Measurements from ENCODE around the gene UPK3A. TPM values are rescaled to one million over a fixed set of nuclear protein-coding genes. Genes with fewer than 3 reads are reported as not detected.
"Not testable (repeated sequence)": the region's sequence is repeated elsewhere in the genome, so short reads cannot be mapped to it uniquely, and the experiment has no call there.

The UPK3A gene
- total RNA-seq, 1 donor from 2014 or later, result not detected

DNA sequence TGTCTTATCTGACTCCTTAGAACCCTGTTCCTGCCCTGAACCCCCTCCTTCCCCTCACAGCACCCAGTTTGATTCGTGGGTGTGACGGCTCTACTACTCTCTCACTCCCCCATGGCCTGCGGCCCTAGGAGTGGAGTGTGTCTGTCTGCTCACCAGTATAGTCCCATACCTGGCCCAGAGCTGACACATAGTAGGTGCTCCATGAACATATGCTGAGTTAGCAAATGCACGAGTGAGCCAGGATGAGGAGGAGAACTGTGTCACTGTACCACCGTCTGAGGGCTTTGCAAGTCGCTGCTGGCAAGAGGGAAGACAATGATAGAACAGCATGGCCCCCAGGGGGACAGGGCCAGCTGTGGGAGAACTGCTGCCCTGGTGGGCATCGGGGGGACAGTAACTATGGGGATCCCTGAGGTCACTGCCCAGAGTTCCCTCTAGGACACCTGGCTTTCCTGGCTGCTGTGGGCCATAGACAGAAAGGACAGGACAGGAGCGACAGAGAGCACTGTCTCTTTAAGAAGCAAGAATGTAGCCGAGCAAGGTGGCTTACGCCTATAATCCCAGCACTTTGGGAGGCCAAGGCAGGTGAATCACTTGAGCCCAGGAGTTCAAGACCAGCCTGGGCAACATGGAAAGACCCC lies 24.9 kb upstream of the UPK3A start:
- TF ChIP-seq, protein P1, sequence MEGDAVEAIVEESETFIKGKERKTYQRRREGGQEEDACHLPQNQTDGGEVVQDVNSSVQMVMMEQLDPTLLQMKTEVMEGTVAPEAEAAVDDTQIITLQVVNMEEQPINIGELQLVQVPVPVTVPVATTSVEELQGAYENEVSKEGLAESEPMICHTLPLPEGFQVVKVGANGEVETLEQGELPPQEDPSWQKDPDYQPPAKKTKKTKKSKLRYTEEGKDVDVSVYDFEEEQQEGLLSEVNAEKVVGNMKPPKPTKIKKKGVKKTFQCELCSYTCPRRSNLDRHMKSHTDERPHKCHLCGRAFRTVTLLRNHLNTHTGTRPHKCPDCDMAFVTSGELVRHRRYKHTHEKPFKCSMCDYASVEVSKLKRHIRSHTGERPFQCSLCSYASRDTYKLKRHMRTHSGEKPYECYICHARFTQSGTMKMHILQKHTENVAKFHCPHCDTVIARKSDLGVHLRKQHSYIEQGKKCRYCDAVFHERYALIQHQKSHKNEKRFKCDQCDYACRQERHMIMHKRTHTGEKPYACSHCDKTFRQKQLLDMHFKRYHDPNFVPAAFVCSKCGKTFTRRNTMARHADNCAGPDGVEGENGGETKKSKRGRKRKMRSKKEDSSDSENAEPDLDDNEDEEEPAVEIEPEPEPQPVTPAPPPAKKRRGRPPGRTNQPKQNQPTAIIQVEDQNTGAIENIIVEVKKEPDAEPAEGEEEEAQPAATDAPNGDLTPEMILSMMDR (IDR thresholded peaks at IDR 0.05; ENCODE audit: unreplicated experiment), result no peak
- Mint-ChIP-seq H3K36me3 (ENCODE audit: low read depth, unreplicated experiment) (no peaks in the 10 kb centered on the region), H3K27ac (ENCODE audit: unreplicated experiment) (no peak overlapping the region), H3K9me3 (ENCODE audit: unreplicated experiment) (no peaks in the 10 kb centered on the region), H3K4me1 (ENCODE audit: unreplicated experiment) (no peaks in the 10 kb centered on the region), H3K4me3 (ENCODE audit: unreplicated experiment) (no peak overlapping the region), H3K27me3 (ENCODE audit: unreplicated experiment) (peaks cover 4% of the 10 kb centered on the region)
- DNase-seq (ENCODE audit: low spot score), result no peak

DNA sequence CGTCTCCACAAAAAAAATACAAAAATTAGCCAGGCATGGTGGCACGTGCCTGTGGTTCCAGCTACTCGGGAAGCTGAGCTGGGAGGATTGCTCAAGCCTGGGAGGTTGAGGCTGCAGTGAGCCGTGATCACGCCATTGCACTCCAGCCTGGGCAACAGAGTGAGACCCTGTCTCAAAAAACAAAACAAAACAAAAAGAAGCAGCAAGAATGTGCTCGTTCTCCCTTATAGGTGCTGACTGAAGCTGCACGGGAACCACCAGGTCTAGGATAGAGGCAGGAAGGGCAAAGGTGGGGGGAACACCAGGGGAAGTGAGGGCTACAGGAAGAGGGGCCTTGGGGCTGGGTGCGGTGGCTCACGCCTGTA lies 24.4 kb upstream of the UPK3A start:
- H3K4me1 Mint-ChIP-seq (ENCODE audit: unreplicated experiment); H3K27ac Mint-ChIP-seq (ENCODE audit: unreplicated experiment); H3K9me3 Mint-ChIP-seq (ENCODE audit: unreplicated experiment); H3K27me3 Mint-ChIP-seq (ENCODE audit: unreplicated experiment); DNase-seq (ENCODE audit: low spot score); H3K36me3 Mint-ChIP-seq (ENCODE audit: low read depth, unreplicated experiment); H3K4me3 Mint-ChIP-seq (ENCODE audit: unreplicated experiment): not testable (repeated sequence)

DNA sequence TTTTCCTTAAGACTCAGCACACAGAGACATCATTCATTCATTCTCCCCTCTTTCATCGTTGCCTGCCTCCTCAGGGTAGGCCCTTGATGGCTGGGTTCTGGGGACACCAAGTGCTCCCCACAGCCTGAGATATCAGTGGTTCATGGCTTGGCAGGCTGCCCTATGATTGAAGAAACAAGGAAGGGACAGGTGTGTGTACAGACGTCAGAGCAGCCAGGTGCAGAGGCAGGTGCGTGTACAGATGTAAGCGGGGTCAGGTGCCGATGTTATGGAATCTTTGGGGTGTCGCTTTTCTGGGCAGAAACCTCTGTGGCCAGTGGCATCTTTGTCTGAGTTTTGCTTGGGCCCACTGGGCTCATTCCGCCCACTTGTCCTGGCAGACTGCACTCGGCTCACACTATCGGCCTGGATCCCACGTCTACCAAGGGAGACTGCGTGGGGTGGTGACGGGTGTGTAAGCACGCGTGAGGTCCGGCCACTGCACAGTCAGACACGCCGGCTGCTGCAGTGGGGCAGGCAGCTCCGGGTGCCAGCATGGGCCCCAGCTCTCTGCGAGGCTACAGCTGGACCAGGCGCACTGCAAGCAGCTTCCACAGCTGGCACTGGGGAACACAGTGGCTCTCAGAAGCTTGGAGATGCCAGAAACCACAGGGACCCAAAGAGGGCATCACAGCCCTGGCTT lies 23.2 kb upstream of the UPK3A start:
- H3K27ac Mint-ChIP-seq (ENCODE audit: unreplicated experiment), result no peak overlapping the region
- H3K4me3 Mint-ChIP-seq (ENCODE audit: unreplicated experiment), result no peak overlapping the region
- TF ChIP-seq, protein P1 (IDR thresholded peaks at IDR 0.05; ENCODE audit: unreplicated experiment), result no peak
- DNase-seq (ENCODE audit: low spot score), result no peak
- peaks cover 4% of the 10 kb centered on the region for H3K27me3 Mint-ChIP-seq (ENCODE audit: unreplicated experiment)
- no peaks in the 10 kb centered on the region for H3K9me3 Mint-ChIP-seq (ENCODE audit: unreplicated experiment)
- no peaks in the 10 kb centered on the region for H3K36me3 Mint-ChIP-seq (ENCODE audit: low read depth, unreplicated experiment)
- H3K4me1 Mint-ChIP-seq (ENCODE audit: unreplicated experiment), result no peaks in the 10 kb centered on the region

DNA sequence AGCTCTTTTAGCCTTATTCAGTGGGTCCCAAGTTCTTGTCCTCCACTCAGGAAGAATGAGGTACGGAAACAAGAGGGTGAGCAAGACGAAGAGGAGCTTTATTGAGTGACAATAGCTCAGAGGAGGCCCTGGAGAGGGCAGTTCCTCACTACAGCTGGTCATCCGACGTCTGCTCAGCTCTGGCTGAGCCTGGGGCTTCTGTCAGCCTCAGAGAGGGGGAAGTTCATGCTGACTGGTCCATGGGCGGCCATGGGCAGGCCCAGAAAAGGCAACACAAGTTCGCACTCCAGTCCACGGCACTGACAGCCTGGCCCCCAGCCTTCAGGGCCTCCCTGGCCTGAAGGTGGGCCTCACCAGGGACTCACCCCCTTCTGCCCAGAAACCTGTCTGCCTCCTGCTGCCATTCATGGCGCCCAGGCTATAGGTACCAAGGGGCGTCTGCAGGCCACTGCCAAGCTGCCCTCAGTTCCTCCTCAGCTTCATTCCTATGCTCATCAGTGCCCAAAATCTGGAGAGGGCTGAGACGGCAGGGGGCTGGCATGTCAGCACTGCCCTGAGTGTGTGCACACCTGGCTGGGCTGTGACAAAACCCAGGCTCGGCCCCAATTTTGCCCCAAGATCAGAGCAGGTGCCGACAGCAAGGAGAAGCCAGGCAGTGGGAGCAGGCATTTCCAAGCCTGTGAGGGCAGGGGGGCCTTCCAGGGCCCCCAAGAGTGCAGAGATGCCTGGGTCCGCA lies 22.4 kb upstream of the UPK3A start:
- H3K9me3 Mint-ChIP-seq (ENCODE audit: unreplicated experiment), result no peaks in the 10 kb centered on the region
- H3K4me3 Mint-ChIP-seq (ENCODE audit: unreplicated experiment), result no peak overlapping the region
- DNase-seq (ENCODE audit: low spot score), result no peak
- TF ChIP-seq, protein P1 (IDR thresholded peaks at IDR 0.05; ENCODE audit: unreplicated experiment), result no peak
- H3K4me1 Mint-ChIP-seq (ENCODE audit: unreplicated experiment), result no peaks in the 10 kb centered on the region
- peaks cover under 1% of the 10 kb centered on the region for H3K27me3 Mint-ChIP-seq (ENCODE audit: unreplicated experiment)
- no peaks in the 10 kb centered on the region for H3K36me3 Mint-ChIP-seq (ENCODE audit: low read depth, unreplicated experiment)
- H3K27ac Mint-ChIP-seq (ENCODE audit: unreplicated experiment), result no peak overlapping the region

DNA sequence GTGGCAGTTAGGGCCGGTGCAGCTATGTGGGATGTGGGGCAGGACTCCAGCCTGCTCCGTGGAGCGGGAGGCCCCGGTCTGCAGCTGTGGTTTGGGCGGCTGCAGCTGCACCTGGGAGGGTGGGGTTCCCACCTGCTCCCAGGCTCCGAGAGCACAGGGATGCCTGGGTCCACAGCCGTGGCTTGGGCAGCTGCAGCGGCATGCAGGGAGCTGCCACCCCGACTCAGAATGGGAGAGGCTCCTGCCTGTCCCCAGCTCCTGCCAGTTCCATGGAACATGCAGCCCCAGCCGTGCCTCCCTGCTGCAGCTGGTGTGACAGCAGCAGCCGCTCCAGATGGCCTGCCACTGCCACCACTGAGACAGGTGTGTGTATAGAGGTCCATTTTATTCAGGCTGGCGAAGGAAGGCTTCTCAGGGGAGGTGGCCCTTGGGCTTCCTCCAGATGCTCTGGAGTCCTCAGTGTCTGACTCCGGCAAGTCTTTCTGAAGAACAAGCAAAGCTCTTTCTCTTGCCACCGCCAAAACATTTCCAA lies 21.8 kb upstream of the UPK3A start:
- TF ChIP-seq, protein P1 (IDR thresholded peaks at IDR 0.05; ENCODE audit: unreplicated experiment), result no peak
- Mint-ChIP-seq H3K4me1 (ENCODE audit: unreplicated experiment) (no peaks in the 10 kb centered on the region), H3K9me3 (ENCODE audit: unreplicated experiment) (no peaks in the 10 kb centered on the region), H3K27ac (ENCODE audit: unreplicated experiment) (no peak overlapping the region), H3K27me3 (ENCODE audit: unreplicated experiment) (no peaks in the 10 kb centered on the region), H3K36me3 (ENCODE audit: low read depth, unreplicated experiment) (no peaks in the 10 kb centered on the region), H3K4me3 (ENCODE audit: unreplicated experiment) (no peak overlapping the region)
- no peak for DNase-seq (ENCODE audit: low spot score)
